ENCODE measurements around the gene LIPK.
"Not testable (repeated sequence)": the region's sequence is repeated elsewhere in the genome, so short reads cannot be mapped to it uniquely, and the experiment has no call there.

LIPK gene

DNA sequence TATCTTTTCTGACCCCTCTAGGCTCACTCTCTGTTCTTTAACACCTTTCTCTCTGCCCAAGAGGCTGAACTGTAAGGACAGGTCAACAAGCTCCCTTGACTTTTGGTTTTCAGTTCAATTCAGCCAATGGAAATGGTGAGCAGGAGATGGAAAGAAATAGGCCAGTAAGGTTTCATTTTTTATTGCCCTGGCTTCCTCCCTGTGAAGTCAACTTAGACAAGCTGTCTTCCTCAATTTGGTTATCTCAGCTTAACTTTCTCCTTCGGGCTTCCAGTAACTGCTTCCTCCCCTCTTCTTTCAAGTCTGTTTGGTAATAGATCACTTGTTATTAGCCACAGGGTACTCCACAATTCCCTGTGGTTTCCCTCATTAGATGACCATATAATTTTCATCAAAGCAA, 19.7 kb downstream of the LIPK start:
- H3K27me3 ChIP-seq (ENCODE audit: insufficient read depth, low read length): peaks cover 29% of the 10 kb centered on the region; the same call in 1 of the 2 replicates
- no peak overlapping the region for H3K27ac ChIP-seq (ENCODE audit: low read length)
- no peak overlapping the region for H3K4me3 ChIP-seq (ENCODE audit: low read length)
- H3K4me1 ChIP-seq (ENCODE audit: insufficient read depth, low read length): no peaks in the 10 kb centered on the region
- no peaks in the 10 kb centered on the region for H3K36me3 ChIP-seq (ENCODE audit: insufficient read depth, low read depth, low read length)
- no peak overlapping the region for H3K9ac ChIP-seq (ENCODE audit: low read depth, low read length)
- no peaks in the 10 kb centered on the region for H3K9me3 ChIP-seq (ENCODE audit: insufficient read depth, low read depth, low read length)

DNA sequence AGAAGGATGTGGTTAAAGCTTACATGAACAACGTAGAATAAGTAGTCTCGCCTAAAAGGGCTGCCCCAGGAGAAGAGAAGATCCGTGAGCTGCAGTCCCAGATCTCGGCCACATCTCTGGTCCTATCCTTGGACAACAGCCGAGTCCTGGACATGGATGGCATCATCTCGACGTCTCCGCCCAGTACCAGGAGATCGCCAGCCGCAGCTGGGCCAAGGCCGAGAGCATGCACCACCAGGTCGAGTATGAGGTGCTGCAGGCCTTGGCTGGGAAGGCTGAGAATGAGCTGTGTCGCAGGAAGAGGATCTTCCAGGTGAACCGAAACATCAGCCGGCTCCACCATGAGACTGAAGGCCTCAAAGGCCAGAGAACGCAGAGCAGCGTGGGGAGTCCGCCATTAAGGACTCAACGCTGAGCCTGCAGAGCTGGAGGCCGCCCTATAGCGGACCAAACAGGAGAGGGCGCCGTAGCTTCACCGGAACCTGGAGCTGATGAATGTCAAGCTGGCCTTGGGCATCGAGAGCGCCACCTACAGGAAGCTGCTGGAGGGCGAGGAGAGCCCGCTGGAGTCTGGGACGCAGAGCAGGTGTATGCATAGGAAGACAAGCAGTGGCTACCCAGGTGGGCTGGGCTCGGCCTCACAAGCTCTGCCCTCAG, 22.2 kb downstream of the LIPK start:
- Histone ChIP-seq H3K9ac (ENCODE audit: low read depth, low read length) (no peak overlapping the region), H3K27ac (ENCODE audit: low read length) (no peak overlapping the region), H3K27me3 (ENCODE audit: insufficient read depth, low read length) (peaks cover 29% of the 10 kb centered on the region; the same call in 1 of the 2 replicates), H3K36me3 (ENCODE audit: insufficient read depth, low read depth, low read length) (no peaks in the 10 kb centered on the region), H3K4me1 (ENCODE audit: insufficient read depth, low read length) (no peaks in the 10 kb centered on the region), H3K9me3 (ENCODE audit: insufficient read depth, low read depth, low read length) (no peaks in the 10 kb centered on the region), H3K4me3 (ENCODE audit: low read length) (no peak overlapping the region)

DNA sequence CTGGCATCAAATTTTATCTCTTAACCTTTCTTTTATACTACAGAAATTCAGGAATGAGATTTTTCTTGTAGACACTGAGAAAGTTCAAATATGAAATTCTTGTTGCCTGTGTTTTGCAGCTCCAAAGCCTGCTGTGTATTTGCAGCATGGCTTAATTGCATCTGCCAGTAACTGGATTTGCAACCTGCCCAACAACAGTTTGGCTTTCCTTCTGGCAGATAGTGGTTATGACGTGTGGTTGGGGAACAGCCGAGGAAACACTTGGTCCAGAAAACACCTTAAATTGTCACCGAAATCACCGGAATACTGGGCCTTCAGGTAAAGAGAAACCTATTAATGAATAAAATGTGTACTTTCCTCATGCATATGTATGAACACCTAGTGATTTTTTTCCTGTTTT, 24.8 kb downstream of the LIPK start:
- no peaks in the 10 kb centered on the region for H3K36me3 ChIP-seq (ENCODE audit: insufficient read depth, low read depth, low read length)
- H3K4me1 ChIP-seq (ENCODE audit: insufficient read depth, low read length): no peaks in the 10 kb centered on the region
- peaks cover 21% of the 10 kb centered on the region; the same call in 1 of the 2 replicates for H3K27me3 ChIP-seq (ENCODE audit: insufficient read depth, low read length)
- H3K9me3 ChIP-seq (ENCODE audit: insufficient read depth, low read depth, low read length): no peaks in the 10 kb centered on the region
- H3K9ac ChIP-seq (ENCODE audit: low read depth, low read length): no peak overlapping the region
- no peak overlapping the region for H3K27ac ChIP-seq (ENCODE audit: low read length)
- no peak overlapping the region for H3K4me3 ChIP-seq (ENCODE audit: low read length)

DNA sequence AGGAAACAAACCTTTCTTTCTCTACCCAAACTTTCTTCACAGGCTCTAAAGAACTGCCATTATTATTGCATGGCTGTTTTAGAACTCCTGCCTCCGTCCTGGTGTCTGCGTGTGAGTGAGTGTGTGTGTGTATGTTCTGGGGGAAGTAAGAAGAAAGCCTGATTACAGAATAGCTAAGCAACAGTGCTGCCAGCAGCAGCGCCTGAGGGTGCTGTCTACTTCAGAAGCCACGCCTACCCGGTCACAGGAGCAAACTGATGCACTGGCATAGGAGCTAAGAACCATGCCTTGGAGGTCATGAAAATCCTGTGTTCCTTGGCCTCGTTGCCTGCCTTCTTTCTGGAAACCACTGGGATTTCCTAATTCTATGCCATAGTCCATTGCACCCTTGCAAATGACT, 25.2 kb downstream of the LIPK start:
- Histone ChIP-seq H3K4me1 (ENCODE audit: insufficient read depth, low read length) (no peaks in the 10 kb centered on the region), H3K9ac (ENCODE audit: low read depth, low read length) (no peak overlapping the region), H3K4me3 (ENCODE audit: low read length) (no peak overlapping the region), H3K9me3 (ENCODE audit: insufficient read depth, low read depth, low read length) (no peaks in the 10 kb centered on the region), H3K27ac (ENCODE audit: low read length) (no peak overlapping the region), H3K36me3 (ENCODE audit: insufficient read depth, low read depth, low read length) (no peaks in the 10 kb centered on the region), H3K27me3 (ENCODE audit: insufficient read depth, low read length) (peaks cover 17% of the 10 kb centered on the region; the same call in 1 of the 2 replicates)

DNA sequence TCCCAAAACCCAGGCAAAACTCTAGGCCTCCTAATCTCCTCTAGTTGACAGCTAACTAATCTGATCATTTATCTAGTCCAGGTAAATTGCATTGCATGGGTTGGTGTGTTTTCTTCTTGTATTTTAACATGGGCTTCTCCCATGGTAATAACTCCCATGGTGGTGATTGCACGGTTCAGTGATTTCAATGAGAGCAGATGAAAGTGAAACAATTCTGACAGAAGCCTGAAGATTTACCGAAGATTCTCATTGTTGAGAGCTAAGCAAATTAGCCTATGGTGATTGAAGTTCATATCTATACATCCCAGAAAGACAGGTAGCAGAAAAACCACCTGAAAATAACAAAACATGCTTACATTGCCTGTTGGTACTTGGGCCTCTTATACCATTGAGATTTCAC, 27.2 kb downstream of the LIPK start:
- 0 out of 2 replicates have a peak, but pooled peaks cover under 1% of the 10 kb centered on the region for H3K27me3 ChIP-seq (ENCODE audit: insufficient read depth, low read length)
- no peak overlapping the region for H3K27ac ChIP-seq (ENCODE audit: low read length)
- no peaks in the 10 kb centered on the region for H3K4me1 ChIP-seq (ENCODE audit: insufficient read depth, low read length)
- no peak overlapping the region for H3K4me3 ChIP-seq (ENCODE audit: low read length)
- no peak overlapping the region for H3K9ac ChIP-seq (ENCODE audit: low read depth, low read length)
- H3K36me3 ChIP-seq (ENCODE audit: insufficient read depth, low read depth, low read length): no peaks in the 10 kb centered on the region
- H3K9me3 ChIP-seq (ENCODE audit: insufficient read depth, low read depth, low read length): no peaks in the 10 kb centered on the region

DNA sequence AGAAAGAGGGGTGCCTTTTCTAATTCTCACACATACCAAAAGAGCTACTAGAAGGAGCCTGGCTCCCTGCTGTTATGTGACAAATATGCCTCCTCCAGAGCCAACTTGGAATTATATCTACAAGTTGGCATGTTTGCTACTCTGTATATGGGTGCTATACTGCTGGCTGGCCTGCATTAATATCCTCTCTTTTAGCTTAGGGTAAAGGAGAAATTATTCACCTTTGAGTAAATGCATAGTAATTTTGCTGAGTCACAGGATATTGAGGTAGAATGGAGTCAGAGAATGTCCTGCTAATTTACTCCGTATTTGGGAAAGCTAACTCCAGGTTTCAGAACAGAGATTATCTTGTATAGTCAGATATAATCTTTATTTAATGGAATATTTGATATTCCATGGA, 29.6 kb downstream of the LIPK start:
- Histone ChIP-seq H3K27ac (ENCODE audit: low read length) (no peak overlapping the region), H3K4me3 (ENCODE audit: low read length) (no peak overlapping the region), H3K4me1 (ENCODE audit: insufficient read depth, low read length) (no peaks in the 10 kb centered on the region), H3K27me3 (ENCODE audit: insufficient read depth, low read length) (no peaks in the 10 kb centered on the region), H3K36me3 (ENCODE audit: insufficient read depth, low read depth, low read length) (no peaks in the 10 kb centered on the region), H3K9me3 (ENCODE audit: insufficient read depth, low read depth, low read length) (no peaks in the 10 kb centered on the region), H3K9ac (ENCODE audit: low read depth, low read length) (no peak overlapping the region)

DNA sequence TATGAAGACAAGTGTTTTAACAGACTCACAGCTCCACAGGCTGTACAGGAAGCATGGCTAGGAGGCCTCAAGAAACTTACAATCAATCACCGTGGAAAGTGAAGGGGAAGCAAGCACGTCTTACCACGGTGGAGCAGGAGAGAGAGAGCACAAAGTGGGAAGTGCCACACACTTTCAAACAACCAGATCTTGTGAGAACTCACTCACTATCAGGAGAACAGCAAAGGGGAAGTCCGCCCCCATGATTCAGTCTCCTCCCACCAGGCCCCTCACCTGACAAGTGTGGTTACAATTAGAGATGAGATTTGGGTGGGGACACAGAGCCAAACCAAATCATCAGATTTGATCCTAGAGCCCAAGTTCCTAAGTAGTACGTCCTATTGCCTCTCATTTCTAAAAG, 35.9 kb downstream of the LIPK start:
- not testable (repeated sequence) for H3K9ac ChIP-seq (ENCODE audit: low read depth, low read length); H3K9me3 ChIP-seq (ENCODE audit: insufficient read depth, low read depth, low read length); H3K4me1 ChIP-seq (ENCODE audit: insufficient read depth, low read length); H3K4me3 ChIP-seq (ENCODE audit: low read length); H3K27me3 ChIP-seq (ENCODE audit: insufficient read depth, low read length); H3K27ac ChIP-seq (ENCODE audit: low read length); H3K36me3 ChIP-seq (ENCODE audit: insufficient read depth, low read depth, low read length)

DNA sequence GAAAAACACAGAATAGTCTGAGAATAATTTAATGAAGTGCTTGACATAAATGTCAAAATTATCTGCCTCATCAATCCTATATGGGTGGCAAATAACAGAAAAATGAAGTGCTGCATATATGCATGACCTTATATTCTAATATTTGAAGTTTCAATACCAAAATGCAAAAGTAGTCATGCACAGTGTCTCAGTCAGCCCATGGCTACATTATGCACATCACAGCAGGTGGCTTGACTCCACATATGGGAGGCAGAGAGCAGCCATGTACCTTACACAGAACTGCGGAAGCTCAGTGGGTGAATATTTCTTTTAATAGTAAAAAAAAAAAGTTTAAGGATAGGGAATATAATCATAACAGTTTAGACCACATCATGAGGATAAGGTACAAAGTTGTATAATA, 36.4 kb downstream of the LIPK start:
- Histone ChIP-seq H3K9ac (ENCODE audit: low read depth, low read length) (no peak overlapping the region), H3K27ac (ENCODE audit: low read length) (no peak overlapping the region), H3K4me1 (ENCODE audit: insufficient read depth, low read length) (no peaks in the 10 kb centered on the region), H3K27me3 (ENCODE audit: insufficient read depth, low read length) (no peaks in the 10 kb centered on the region), H3K9me3 (ENCODE audit: insufficient read depth, low read depth, low read length) (no peaks in the 10 kb centered on the region), H3K36me3 (ENCODE audit: insufficient read depth, low read depth, low read length) (no peaks in the 10 kb centered on the region), H3K4me3 (ENCODE audit: low read length) (no peak overlapping the region)

DNA sequence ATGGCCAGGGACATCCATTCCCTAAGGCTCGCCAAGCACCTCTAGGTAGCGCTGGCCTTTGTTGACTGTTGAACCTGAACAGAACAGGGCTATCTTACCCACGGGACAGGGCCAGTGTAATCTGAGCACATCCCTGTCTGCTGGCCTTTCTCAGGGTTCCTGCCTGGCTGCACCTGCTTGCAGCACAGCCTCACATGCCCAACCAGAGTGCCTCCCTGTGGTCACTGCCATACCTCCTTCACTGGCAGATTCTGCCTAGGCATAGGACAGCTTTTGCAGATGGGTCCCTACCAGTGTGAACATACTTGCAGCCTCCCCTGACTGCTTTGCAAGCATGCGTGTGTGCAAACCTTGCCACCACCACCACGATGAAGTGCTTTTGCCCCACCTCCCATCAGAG, 38.0 kb downstream of the LIPK start:
- H3K27ac ChIP-seq (ENCODE audit: low read length): no peak overlapping the region
- H3K4me1 ChIP-seq (ENCODE audit: insufficient read depth, low read length): no peaks in the 10 kb centered on the region
- H3K36me3 ChIP-seq (ENCODE audit: insufficient read depth, low read depth, low read length): no peaks in the 10 kb centered on the region
- H3K9ac ChIP-seq (ENCODE audit: low read depth, low read length): no peak overlapping the region
- no peak overlapping the region for H3K4me3 ChIP-seq (ENCODE audit: low read length)
- H3K9me3 ChIP-seq (ENCODE audit: insufficient read depth, low read depth, low read length): no peaks in the 10 kb centered on the region
- no peaks in the 10 kb centered on the region for H3K27me3 ChIP-seq (ENCODE audit: insufficient read depth, low read length)

DNA sequence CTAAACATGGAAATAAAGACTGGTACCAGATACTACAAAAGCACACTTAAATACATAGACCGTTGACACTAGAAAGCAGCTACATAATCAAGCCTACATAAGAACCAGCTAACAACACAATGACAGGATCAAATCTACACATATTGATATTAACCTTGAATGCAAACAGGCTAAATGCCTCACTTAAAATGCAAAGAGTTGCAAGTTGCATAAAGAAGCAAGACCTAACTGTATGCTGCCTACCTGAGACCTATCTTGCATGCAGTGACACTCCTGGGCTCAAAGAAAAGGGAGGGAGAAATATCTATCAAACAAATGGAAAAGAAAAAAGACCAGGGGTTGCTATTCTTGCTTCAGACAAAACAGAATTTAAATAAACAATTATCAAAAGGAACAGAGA, 39.6 kb downstream of the LIPK start:
- no peaks in the 10 kb centered on the region for H3K36me3 ChIP-seq (ENCODE audit: insufficient read depth, low read depth, low read length)
- H3K9ac ChIP-seq (ENCODE audit: low read depth, low read length): no peak overlapping the region
- H3K4me1 ChIP-seq (ENCODE audit: insufficient read depth, low read length): no peaks in the 10 kb centered on the region
- no peaks in the 10 kb centered on the region for H3K9me3 ChIP-seq (ENCODE audit: insufficient read depth, low read depth, low read length)
- H3K27me3 ChIP-seq (ENCODE audit: insufficient read depth, low read length): no peaks in the 10 kb centered on the region
- no peak overlapping the region for H3K4me3 ChIP-seq (ENCODE audit: low read length)
- no peak overlapping the region for H3K27ac ChIP-seq (ENCODE audit: low read length)

DNA sequence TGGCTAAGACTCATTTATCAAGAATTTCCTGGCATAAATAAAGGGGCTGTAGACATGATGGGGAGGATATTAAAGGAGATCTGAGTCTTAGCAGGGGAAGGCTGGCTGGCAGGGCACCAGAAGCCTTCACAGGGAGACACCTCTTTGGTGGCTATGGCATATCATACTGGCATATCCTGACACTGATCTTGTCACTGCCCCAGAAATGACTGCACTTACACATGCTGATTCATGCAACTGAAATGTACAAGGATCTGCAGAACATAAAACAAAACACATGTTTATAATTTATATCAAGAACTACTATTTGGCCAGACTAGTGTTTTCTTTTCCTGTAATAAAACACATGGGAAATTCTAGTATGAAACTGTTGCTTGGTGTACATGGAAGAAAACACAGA, 48.2 kb downstream of the LIPK start:
- Histone ChIP-seq H3K9ac (ENCODE audit: low read depth, low read length) (no peak overlapping the region), H3K36me3 (ENCODE audit: insufficient read depth, low read depth, low read length) (no peaks in the 10 kb centered on the region), H3K4me3 (ENCODE audit: low read length) (no peak overlapping the region), H3K9me3 (ENCODE audit: insufficient read depth, low read depth, low read length) (no peaks in the 10 kb centered on the region), H3K4me1 (ENCODE audit: insufficient read depth, low read length) (peaks cover 6% of the 10 kb centered on the region; the same call in 1 of the 2 replicates), H3K27ac (ENCODE audit: low read length) (no peak overlapping the region), H3K27me3 (ENCODE audit: insufficient read depth, low read length) (no peaks in the 10 kb centered on the region)

DNA sequence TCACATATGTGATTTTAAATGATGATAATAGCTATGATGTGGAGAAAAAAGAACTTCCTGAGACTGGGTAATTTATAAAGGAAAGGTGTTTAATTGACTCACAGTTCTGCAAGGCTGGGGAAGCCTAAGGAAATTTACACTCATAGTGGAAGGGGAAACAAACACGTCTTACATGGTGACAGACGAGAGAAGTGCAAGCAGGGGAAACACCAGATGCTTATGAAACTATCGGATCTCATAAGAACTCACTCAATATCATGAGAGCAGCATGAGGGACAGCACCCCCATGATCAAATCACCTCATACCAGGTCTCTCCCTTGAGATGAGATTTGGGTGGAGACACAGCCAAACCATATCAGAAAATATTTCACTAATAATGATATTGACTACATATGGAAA, 49.7 kb downstream of the LIPK start:
- no peaks in the 10 kb centered on the region for H3K36me3 ChIP-seq (ENCODE audit: insufficient read depth, low read depth, low read length)
- no peak overlapping the region for H3K4me3 ChIP-seq (ENCODE audit: low read length)
- H3K27me3 ChIP-seq (ENCODE audit: insufficient read depth, low read length): no peaks in the 10 kb centered on the region
- no peak overlapping the region for H3K27ac ChIP-seq (ENCODE audit: low read length)
- no peak overlapping the region for H3K9ac ChIP-seq (ENCODE audit: low read depth, low read length)
- H3K4me1 ChIP-seq (ENCODE audit: insufficient read depth, low read length): peaks cover 6% of the 10 kb centered on the region; the same call in 1 of the 2 replicates
- H3K9me3 ChIP-seq (ENCODE audit: insufficient read depth, low read depth, low read length): no peaks in the 10 kb centered on the region
